Superior temporal gyrus (tissue), 1 donor: Measurements from ENCODE around the gene ANXA6.

Experiments used
- DNase-seq: peaks from one replicate; pipeline ENCODE4 v3.0.0-alpha.2; 2016; ENCODE audit errors: extremely low spot score

The ANXA6 gene

GRCh38 chr5:151101746-151102145, 55.8 kb downstream of the ANXA6 start:
- no peak for DNase-seq

GRCh38 chr5:151101151-151101550, 56.4 kb downstream of the ANXA6 start:
- DNase-seq, result no peak

DNA sequence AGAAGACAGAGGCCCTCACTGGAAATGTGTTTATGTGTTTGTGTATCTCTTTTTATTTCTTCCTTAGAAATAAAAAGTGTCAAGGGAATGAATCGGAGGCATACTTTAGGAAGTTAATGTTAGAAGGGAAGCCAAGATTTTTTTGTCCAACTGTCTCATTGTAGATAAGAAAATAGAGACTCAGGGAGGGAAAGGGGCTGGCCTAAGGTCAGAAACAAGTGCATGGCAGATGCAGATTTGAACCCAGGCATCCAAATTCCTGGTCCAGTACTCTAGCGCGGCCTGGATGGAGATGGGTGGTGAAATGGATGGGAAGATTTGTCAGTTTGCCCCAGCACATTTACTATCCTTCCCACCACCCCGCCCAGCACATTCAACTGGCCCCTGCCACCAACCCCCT, 56.9 kb downstream of the ANXA6 start:
- DNase-seq, result no peak

- DNase-seq, result peak; percentile 17
These were observed 58.8 kb downstream of the ANXA6 start for GRCh38 chr5:151098768-151099121.

DNA sequence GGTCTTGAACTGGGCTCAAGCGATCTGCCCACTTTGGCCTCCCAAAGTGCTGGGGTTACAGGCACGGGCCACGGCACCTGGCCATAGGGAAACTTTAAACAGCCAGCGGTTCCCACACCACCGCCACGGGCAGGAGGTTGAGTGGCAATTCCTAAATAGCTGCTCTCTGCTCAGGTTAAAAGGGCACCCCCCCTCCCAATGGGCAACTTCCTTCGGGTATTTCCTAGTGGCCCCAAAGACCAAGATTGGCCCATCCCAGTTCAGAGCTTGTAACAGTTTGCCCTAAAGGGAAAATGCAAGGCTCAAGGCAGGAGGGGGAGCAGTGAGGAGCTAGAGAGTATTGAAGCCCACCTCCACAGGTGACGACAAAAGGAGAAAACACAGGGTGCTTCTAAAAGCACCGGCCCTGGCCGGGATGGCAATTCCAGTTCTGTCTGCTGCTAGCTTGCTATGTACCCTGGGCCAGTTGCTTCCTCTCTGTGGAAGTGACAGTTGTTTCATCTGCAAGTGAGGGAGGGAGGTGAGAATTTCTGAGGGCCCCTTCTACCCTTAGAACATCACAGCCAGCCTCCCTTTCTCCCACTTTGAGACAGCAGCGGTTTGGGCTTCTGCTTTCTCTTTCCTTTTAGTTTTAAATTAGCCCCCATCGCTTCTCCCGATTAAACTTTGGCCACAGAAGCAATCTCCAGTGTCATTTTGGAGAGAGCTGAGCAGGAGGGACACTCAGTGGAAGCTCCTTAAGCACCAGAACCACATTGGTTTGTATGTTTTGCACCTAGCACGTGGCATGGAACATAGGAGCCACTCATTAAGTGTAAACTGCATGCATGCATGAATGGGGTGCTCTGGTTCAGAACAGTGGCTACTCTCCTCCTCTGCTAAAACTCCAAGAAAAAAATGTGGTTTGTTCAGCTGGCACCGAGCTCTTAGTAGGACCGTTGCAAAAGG, 59.5 kb downstream of the ANXA6 start:
- peak; percentile 19 for DNase-seq

- DNase-seq, result no peak
These were observed 60.5 kb downstream of the ANXA6 start for GRCh38 chr5:151097061-151097460.

DNA sequence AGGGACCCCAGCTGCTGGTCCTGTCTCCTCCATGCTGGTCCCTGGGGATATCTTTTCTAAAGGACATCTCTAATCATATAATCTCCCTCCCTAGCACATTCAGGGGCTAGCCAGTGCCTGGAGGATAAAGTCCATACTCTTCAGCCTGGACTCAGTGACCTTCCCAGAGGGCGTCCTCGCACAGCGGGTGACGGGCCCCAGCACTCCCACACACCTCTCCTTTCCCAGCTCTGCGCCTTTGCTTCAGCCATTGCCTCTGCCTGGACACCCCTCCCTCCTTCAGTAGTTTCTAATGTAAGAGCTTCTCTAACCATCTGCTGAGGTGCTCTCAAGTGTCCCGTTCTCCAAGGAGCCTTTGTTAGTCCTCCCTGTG, 61.6 kb downstream of the ANXA6 start:
- no peak for DNase-seq

DNA sequence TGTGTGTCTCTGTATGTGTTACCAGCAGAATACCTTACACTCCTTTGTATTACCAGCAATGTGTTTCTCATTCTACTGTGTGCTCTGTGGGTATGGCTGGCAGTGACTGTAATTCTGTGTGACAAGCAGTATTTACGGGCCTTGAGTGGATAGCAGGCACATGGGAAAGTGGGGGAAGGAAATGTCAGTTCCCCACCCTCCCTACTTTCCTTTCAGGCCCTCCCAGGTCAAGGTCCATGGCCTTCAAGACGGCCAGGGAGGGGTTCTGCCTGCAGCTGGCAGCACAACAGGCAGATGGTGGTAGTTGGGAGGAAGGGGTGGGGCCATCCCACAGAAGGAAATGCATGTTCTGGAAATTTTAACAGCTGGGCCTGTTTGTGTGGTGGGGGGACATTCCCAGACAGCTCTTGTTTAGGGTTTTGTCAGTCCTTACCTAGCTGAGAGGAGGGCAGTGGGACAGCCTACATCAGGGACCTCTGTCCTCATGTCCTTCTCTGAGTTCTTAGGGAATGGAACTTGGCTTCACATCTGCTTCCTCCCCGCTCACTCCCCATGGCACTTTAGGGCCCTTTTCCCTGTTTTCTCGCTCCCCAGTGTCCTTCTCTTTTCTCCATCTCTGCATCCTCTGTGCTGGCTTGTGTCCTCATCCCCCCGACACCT, 62.1 kb downstream of the ANXA6 start:
- DNase-seq, result no peak

DNA sequence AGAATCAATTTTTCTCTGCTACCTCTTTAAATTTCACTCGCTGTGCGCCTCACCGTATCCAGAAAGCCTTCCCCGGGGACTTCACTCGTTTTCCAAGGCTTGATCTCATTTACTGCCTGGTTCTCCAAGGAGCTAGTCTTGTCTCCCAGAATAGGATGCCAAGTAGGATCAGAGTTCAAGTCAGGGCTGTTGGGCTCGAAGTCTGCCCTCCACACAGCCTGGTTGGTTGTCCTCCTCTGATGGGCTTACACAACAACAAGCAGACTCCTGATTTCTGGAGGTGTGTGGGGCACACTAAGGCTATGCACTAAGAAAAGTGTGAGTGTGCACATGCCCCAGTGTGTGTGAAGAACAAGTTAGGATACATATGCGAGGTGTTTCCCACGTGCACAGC, 62.7 kb downstream of the ANXA6 start:
- DNase-seq, result no peak

GRCh38 chr5:151094030-151094851, 63.3 kb downstream of the ANXA6 start:
- DNase-seq, result no peak

- no peak for DNase-seq
These were observed 64.1 kb downstream of the ANXA6 start for GRCh38 chr5:151093476-151093889.

DNA sequence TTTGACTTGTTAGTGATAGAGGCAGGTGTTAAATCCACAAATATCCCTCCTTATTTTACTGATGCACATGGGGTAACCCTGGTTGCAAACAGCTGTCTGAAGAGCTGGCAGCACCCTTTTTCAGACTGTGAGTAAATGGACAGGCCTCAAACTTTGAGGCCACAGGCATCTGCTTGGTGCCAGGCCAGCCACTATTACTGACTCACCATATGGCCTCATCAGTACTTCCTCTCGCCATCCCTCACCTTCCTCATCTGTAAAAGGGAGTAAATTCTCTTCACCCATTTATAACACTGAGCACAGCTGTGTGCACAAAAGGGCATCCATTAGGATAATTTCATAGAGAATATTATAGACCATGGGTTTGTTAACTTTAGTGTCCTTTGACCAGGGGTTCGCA, 64.8 kb downstream of the ANXA6 start:
- DNase-seq, result no peak

DNA sequence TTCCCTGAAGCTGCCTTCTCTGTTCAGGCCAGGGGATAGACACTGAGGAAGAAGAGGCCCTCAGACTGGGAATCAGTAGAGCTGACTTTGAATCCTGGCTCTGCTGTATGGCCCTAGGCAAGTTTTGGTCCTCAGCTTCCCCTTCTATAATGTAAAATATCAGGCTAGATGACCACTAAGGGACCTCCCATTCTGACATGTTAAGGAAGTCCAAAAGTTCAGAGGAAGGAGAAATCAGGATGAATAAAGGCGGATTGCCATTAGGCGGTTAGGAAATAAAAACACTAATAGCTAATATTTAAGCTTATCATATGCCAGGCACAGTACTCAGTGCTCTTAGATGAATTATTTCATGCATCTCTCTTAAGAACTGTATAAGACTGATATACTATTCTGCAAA, 67.9 kb downstream of the ANXA6 start:
- no peak for DNase-seq

- DNase-seq, result no peak
These were observed 68.6 kb downstream of the ANXA6 start for GRCh38 chr5:151088986-151089385.

DNA sequence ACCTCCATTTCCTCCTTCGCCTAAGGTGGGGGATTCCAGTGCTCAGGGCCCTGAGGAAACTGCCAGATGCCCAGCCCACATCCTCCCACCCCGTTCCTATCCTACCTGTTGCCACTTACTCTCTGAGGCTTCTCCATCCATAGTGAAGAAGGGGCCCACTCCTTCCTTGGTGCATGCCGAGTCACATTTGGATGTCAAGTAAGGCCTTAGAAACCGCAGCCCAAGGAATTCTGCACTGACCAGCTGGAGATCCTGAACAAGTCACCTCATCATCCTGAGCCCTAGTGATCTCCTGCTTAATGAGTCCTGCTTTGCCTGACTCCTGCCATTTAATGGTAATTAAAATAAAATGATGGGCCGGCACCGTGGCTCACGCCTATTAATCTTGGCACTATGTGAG, 70.1 kb downstream of the ANXA6 start:
- DNase-seq, result no peak

DNA sequence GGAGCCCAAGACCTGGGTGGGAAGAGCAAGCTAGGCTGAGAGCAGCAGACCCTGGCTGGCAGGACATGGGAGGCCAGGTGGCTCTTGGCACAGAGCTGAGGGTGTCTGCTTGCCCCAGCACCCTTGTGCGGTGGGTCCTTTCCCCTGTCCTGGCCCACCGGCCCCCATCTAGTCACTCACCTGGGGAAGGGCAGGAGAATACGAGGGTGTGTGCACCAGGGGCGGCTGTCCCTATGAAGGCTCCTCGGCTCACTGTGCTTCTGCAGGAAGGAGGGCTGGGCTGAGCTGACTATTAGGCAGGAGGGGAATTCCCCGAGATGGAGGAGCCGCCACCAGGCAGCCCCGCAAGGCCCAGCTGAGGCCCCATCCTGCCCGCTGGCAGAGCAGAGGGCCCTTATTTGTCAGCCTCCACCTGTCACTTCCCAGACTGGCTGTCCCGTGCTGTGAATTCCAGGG, 70.6 kb downstream of the ANXA6 start:
- DNase-seq, result no peak

GRCh38 chr5:151086192-151086869, 71.2 kb downstream of the ANXA6 start:
- DNase-seq, result peak; percentile 15

- DNase-seq, result no peak
These were observed 72.0 kb downstream of the ANXA6 start for GRCh38 chr5:151085517-151086041.

DNA sequence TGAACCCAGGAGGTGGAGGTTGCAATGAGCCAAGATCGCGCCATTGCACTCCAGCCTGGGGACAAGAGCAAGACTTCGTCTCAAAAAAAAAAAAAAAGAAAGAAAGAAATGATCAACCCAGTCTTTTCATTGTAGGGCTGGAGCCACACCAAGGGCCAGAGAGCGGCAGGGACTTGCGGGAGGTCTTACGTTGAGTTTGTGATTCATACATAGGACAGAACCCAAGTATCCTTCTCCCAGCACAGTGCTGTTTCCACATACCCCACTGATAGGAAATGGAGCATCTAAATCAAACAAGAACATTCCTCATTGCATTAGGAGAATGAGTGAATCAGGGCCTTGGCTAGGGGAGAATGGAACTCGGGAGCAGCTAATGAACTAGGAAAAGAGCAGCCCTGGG, 73.2 kb downstream of the ANXA6 start:
- DNase-seq, result no peak

- no peak for DNase-seq
These were observed 74.4 kb downstream of the ANXA6 start for GRCh38 chr5:151083081-151083676.

DNA sequence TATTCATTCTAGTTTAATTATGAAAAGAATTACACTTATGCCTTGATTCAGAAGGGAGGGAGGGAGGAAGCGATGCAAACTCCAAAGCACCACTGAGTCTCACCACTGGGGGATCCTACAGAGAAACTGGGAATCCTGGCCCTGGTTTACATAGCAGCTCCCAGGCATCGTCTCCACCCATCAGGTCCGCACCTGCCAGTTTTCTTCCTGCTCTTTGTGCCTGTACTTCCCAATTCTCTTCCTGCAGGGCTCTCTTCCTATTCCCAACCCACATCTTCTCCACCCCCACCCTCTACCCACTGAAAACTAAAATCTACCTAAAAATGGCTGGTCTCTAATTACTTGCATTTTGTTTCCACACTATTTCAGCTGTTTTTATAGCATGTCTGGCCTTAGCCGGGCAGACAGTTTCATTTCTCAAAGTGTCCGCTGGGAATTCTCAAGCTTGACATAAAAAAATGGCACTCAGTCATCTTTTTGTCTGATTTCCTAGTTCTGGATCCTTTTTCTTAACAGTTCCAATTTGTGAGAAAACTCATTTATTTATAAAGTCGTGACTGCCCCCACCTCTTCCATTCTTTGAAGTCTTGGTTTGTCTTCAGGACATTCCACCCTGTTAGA, 75.2 kb downstream of the ANXA6 start:
- DNase-seq, result peak; percentile 45
